Omental fat pad (tissue), 4 donors: Measurements from ENCODE around the gene SENP8. TPM values are rescaled to one million over a fixed set of nuclear protein-coding genes. Genes with fewer than 3 reads are reported as not detected.
"Not testable (repeated sequence)": the region's sequence is repeated elsewhere in the genome, so short reads cannot be mapped to it uniquely, and the experiment has no call there.

Experiments used
- ATAC-seq: fragments of 150-250 bp; one replicate; pipeline ENCODE4 v1.9.1; 2016; ENCODE audit warnings: mild to moderate bottlenecking, moderate library complexity; ENCODE audit not compliant: low FRiP score
- DNase-seq: peaks from one replicate; pipeline ENCODE4 v3.0.0-alpha.2; 2019; ENCODE audit warnings: low spot score
- total RNA-seq, 4 donors: library from RNA; depleted of rRNA; stranded (reverse); fragments of >200 nt; gene quantifications; one replicate each; pipeline ENCODE4 v1.1.0, GENCODE V29; 2016
- TF ChIP-seq, protein P1 (sequence below), 3 donors: fragments of 450-650 bp; IDR thresholded peaks; one replicate each; pipeline ENCODE4 v1.5.1; 2016 to 2017; ENCODE audit warnings: antibody characterized with exemption in 3 of 3, mild to moderate bottlenecking in 3 of 3, moderate library complexity in 2 of 3

SENP8 gene
- total RNA-seq, 4 donors from 2014 or later, result 0.63 to 2.0 (median 1.0) TPM

DNA sequence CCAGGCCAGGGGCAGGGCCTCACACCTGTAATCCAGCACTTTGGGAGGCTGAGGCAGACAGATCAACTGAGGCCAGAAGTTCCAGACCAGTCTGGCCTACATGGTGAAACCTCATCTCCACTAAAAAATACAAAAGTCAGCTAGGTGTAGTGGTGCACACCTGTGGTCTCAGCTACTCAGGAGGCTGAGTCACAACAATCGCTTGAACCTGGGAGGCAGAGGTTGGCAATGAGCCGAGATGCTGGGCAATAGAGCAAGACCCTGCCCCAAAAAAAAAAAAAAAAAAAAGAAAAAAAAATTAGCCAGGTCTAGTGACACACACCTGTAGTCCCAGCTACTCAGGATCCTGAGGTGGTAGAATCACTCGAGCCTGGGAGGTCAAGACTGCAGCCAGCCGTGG is 19.0 kb upstream of the SENP8 start:
- TF ChIP-seq, protein P1, sequence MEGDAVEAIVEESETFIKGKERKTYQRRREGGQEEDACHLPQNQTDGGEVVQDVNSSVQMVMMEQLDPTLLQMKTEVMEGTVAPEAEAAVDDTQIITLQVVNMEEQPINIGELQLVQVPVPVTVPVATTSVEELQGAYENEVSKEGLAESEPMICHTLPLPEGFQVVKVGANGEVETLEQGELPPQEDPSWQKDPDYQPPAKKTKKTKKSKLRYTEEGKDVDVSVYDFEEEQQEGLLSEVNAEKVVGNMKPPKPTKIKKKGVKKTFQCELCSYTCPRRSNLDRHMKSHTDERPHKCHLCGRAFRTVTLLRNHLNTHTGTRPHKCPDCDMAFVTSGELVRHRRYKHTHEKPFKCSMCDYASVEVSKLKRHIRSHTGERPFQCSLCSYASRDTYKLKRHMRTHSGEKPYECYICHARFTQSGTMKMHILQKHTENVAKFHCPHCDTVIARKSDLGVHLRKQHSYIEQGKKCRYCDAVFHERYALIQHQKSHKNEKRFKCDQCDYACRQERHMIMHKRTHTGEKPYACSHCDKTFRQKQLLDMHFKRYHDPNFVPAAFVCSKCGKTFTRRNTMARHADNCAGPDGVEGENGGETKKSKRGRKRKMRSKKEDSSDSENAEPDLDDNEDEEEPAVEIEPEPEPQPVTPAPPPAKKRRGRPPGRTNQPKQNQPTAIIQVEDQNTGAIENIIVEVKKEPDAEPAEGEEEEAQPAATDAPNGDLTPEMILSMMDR (IDR thresholded peaks at IDR 0.05), result no peak
- ATAC-seq (no peak), DNase-seq (no peak)

DNA sequence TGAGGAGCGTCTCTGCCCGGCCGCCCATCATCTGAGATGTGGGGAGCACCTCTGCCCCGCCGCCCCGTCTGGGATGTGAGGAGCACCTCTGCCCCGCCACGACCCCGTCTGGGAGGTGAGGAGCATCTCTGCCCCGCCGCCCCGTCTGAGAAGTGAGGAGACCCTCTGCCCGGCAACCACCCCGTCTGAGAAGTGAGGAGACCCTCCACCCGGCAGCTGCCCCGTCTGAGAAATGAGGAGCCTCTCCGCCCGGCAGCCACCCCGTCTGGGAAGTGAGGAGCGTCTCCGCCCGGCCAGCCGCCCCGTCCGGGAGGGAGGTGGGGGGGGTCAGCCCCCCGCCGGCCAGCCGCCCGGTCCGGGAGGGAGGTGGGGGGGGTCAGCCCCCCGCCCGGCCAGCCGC is 17.7 kb upstream of the SENP8 start:
- not testable (repeated sequence) for DNase-seq, ATAC-seq

DNA sequence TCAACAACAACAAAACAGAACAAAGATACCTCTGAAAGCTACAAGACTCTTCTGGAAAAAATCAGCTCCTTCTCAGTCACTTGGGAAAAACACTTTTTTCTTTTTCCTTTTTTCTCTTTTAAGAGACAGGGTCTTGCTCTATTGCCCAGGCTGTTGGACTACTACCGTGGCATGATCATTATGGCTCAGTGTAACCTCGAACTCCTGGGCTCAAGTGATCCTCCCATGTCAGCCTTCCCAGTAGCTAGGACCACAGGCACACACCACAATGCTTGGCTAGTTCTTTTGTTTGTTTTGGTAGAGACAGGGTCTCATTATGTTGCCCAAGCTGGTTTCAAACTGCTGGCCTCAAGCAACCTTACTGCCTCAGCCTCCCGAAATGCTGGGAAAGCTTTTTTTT is 13.1 kb upstream of the SENP8 start:
- TF ChIP-seq, protein P1 (IDR thresholded peaks at IDR 0.05), result no peak
- DNase-seq, result no peak
- no peak for ATAC-seq

DNA sequence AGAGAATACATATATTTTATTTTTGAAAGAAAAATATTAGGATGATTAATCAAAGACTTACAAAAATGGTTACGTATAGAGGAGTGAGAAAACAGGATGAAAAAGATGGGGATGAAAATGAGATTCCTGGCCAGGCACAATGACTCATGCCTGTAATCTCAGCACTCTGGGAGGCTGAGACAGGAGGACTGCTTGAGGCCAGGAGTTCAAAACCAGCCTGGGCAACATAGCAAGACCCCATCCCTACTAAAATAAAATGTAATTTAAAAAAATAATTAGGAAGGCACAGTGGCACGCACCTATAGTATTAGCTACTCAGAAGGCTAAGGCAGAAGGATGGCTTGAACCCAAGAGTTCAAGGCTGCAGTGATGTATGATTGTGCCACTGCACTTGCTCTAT is 12.1 kb upstream of the SENP8 start:
- DNase-seq (no peak), ATAC-seq (no peak)
- TF ChIP-seq, protein P1 (IDR thresholded peaks at IDR 0.05), result no peak

DNA sequence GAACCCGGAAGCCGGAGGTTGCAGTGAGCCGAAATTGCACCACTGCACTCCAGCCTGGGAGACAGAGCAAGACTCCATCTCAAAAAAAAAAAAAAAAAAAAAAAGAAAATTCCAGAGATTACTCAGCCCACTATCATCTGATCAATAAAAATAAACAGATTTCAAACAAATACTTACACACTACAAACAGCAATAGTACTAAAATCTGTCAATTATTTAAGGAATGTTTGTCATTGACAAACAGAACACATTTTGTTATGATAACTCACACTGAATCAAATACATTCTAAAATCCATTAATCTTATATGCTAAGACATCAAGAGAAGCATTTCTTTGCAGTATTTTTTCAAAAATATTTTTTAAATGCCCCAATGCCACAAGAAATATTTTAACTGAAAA is 7.8 kb upstream of the SENP8 start:
- ATAC-seq (no peak), DNase-seq (no peak)
- TF ChIP-seq, protein P1 (IDR thresholded peaks at IDR 0.05), result no peak

DNA sequence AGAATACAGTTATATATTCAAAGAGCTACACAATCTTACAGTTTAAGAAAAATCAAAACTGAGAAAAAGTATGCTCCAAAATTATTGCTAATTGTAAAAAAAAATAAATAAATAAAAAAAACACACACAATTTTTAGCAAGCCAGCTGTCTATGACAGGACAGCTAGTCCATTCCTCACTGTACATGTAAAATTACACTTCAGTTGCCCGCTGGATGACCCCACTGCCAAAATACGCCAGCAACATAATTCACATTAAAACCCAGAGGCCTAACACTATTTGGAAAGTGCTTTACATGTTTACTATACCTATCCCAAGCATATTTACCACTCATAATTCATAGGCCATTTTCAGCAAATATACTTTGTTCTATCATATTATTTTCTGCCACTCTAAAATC is 6.1 kb upstream of the SENP8 start:
- DNase-seq (no peak), ATAC-seq (no peak)
- TF ChIP-seq, protein P1 (IDR thresholded peaks at IDR 0.05), result no peak

DNA sequence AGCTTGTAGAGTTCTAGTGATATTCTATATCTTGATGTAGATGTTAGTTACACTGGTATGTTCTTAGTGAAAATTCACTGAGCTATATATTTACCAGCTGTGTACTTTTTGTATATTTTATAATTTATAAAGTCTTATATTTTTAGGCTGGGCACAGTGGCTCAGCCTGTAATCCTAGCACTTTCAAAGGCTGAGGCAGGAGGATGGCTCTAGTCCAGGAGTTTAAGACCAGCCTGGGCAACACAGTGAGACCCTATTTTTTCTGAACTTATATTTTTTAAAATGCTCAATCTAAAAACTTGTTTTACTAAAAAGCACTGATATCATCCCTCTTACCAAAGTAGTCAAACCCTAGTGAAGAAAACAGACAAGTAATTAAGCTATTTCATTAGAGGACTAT is 5.4 kb upstream of the SENP8 start:
- no peak for DNase-seq
- ATAC-seq, result no peak
- TF ChIP-seq, protein P1 (IDR thresholded peaks at IDR 0.05), result no peak
